22Rv1 (cell line): ENCODE data around the gene PSMG4.

ENCODE experiments used
- H3K27ac ChIP-seq: fragments of 450-650 bp; 2 replicates; pipeline ENCODE4 v1.5.1; 2017
- CTCF ChIP-seq: fragments of 450-650 bp; IDR thresholded peaks from 2 replicates; pipeline ENCODE4 v1.5.1; 2017; ENCODE audit warnings: mild to moderate bottlenecking
- ZFX ChIP-seq: fragments of 450-650 bp; IDR thresholded peaks from 2 replicates; pipeline ENCODE4 v1.6.1; 2017; ENCODE audit warnings: antibody characterized with exemption, borderline replicate concordance

PSMG4 gene

DNA sequence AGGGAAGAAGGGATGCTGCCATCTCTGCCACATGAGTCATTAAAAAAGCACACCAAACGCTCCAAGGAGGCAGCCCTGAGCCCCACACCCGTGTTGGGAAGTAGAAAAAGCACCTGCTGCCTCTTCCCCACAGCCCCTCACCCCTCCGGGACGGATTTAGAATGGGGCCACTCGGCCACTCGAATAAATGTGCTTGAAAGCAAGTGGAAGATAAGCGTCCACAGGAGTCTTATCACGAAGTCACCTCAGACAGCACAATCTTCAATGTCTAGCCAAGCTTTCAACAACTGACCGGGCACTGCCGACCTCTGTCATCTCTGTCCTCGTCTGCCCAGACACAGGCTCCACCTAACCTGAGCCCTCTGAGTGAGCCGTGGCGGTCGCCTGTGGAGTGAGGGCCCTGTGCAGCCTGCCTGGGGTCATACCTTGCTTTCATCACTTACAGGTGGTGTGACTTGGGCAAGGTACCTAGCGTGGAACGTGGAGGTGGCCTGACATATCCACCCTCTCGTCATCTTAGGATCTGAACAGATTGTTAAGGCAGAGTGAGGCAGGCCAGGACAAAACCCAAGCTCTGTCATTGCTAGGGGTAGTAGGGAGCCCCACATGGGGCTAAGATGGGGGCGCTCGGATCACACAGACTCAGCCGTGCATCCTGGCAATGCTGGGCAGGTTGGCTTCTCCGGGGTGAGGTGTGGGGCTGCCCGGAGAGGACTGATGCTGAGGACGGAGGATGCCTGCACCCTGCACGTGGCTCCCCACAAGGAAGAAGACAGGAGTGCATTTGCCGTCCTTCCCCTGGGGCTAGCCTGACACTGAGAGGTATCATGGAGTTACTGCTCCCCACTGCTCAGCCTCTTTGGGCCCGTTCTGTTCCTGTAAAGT is 34.8 kb downstream of the PSMG4 start:
- no peak for TF ChIP-seq ZFX
- no peak for TF ChIP-seq CTCF
- no peak overlapping the region for H3K27ac ChIP-seq

GRCh38 chr6:3294396-3294795 is 35.6 kb downstream of the PSMG4 start:
- H3K27ac ChIP-seq: no peak overlapping the region
- TF ChIP-seq CTCF (no peak), ZFX (no peak)

DNA sequence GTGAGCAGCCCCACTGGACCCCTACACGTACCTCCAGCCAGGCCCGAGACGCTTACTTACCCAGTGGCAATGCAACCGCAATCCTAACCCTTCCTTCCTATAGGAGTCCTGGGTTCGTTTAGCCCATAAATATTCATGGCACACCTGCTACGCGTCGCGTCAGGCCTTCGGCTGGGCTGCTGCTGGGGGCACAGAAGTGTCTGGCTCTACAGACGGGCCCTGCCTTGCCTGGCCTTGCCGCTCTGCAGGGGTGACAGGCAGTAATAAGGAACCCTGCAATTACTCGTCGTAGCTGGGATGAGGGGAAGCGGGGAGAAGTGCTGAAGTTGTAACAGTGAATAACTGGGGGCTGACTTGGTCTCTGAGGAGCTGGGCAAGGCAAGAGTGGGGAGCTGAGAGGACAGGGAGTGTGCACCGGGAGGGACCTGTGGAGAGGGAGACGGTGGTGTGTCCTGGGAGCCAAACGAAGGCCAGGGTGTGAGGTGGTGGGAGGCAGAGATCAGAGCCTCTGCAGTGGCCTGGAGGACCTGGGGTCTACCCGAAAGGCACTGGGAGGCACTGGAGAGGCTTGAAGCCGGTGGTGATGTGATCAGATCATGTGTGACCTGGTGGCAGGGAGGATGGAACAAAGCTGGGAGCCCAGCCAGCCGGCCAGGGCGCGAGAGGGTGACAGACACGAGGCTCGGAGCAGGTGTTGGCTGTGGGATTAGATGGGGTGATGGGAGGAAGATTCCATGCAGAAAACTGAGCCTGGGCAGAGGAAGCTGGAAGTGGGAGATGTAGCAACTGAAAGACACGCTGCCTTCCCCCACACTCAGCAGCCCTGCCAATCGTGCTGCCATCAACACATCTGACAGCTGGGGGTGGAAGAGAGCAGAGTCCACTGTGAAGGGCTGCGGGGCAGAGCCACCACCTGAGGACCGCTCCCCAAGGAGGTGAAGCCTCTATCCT is 36.4 kb downstream of the PSMG4 start:
- 0 out of 2 replicates have a peak, but pooled peaks have one; percentile 8 for TF ChIP-seq CTCF
- no peak for TF ChIP-seq ZFX
- H3K27ac ChIP-seq: no peak overlapping the region

- TF ChIP-seq ZFX: no peak
- no peak overlapping the region for H3K27ac ChIP-seq
These were observed 37.3 kb downstream of the PSMG4 start for GRCh38 chr6:3296078-3296477.

DNA sequence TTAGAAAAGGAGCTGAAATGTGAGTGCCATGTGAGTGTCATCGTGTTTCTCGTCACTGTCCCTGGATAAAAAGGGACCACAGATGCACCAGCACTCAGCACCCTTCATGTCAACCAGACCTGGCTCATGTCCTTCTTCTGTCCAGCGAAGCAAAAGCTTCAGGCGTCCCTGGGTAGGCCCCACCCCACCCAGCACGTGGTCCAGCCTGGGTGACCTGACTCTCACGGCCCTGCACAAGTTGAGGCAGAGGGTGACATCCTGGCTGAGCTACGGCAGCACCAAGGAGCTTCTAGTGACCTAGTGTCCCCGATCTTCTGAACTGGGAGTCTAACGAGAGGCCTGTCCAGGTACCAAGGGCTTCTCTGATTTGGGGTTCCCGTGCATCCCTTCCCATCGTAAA is 37.8 kb downstream of the PSMG4 start:
- H3K27ac ChIP-seq: no peak overlapping the region
- TF ChIP-seq ZFX: no peak
- TF ChIP-seq CTCF: no peak

- no peak for TF ChIP-seq CTCF
- no peak for TF ChIP-seq ZFX
- H3K27ac ChIP-seq: no peak overlapping the region
These were observed 38.3 kb downstream of the PSMG4 start for GRCh38 chr6:3297006-3297405.

GRCh38 chr6:3297909-3298308 is 39.2 kb downstream of the PSMG4 start:
- TF ChIP-seq ZFX (no peak), CTCF (no peak)
- no peak overlapping the region for H3K27ac ChIP-seq
